Pons (tissue), 1 donor: Measurements from ENCODE around the gene ZNF169.
"Not testable (repeated sequence)": the region's sequence is repeated elsewhere in the genome, so short reads cannot be mapped to it uniquely, and the experiment has no call there.

Experiments
- DNase-seq: peaks from one replicate; pipeline ENCODE4 v3.0.0-alpha.2; 2016; ENCODE audit warnings: low spot score

The ZNF169 gene

DNA sequence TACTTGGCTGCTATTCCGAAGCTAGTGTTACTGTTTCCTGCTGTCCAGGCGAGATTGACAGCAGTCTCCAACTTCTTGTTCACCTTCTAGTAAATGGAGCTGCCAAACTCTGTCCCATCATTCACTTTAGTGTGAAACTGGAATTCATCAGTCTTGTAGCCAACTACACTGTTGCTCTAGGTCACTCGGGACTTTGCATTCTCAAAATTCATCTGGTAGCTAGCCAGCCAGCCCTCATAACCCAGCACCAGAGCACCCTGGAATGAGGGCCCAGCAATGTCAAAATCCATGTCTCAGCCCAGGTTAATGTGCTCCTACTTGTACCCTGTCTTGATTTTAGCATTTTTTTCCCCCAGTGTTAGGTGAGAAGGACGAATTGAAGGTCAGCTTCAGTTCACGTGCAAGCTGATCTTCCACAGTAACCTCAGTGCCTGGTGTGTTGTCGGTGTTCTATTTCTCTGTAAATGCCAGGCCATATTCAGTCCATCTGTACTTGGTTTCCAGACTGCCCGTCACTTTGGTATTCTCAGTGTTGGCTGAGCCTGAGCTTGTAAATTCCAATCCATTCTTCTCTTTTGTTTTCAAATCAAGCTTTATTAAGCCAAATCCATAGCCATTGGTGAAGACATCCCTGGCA, 28.9 kb downstream of the ZNF169 start:
- no peak for DNase-seq

DNA sequence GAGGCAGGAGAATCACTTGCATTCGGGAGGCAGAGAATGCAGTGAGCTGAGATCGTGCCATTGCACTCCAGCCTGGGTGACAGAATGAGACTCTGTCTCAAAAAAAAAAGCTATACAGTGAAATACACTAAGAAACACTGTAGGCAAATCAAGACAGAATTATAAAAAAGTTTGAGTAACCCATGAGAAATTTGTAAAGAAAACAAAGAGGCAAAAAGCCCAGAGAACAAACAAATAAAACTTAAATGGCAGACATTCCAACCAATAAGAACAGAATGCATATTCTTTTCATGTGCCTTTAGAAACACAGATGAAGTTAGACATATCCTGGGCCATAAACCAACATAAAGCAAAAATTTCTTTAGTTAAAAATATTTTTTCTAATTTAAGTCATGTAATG, 30.6 kb downstream of the ZNF169 start:
- no peak for DNase-seq

DNA sequence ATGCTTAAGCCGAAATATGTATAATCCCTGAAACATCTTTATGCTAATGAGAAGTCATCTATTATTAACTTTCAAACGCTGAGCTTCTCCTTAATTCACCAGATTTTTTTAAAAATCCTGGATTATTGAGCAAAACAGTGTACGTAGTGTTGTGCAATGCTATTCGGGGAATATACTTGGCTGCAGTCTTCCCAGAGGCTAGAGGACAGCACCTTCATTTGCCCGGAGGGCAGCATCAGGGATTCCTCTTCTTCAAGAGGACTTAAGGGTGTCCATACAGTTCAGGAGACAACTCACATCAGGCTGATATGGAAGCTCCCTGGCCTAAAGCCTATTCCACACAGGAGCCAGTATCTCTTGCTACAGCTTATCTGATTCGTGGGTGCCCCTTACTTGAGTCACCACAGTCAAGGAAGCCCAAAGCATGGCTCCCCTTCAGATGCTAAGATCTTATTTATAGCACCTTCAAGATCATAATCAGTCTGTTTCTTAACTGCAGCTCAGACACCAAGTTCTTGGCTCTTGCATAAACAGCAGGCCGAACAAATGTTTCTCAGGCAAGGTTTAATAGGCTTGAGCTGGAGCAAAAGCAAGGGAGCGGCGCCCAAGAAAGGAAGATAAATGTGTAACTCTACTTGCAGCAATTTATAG, 40.0 kb downstream of the ZNF169 start:
- DNase-seq, result no peak

DNA sequence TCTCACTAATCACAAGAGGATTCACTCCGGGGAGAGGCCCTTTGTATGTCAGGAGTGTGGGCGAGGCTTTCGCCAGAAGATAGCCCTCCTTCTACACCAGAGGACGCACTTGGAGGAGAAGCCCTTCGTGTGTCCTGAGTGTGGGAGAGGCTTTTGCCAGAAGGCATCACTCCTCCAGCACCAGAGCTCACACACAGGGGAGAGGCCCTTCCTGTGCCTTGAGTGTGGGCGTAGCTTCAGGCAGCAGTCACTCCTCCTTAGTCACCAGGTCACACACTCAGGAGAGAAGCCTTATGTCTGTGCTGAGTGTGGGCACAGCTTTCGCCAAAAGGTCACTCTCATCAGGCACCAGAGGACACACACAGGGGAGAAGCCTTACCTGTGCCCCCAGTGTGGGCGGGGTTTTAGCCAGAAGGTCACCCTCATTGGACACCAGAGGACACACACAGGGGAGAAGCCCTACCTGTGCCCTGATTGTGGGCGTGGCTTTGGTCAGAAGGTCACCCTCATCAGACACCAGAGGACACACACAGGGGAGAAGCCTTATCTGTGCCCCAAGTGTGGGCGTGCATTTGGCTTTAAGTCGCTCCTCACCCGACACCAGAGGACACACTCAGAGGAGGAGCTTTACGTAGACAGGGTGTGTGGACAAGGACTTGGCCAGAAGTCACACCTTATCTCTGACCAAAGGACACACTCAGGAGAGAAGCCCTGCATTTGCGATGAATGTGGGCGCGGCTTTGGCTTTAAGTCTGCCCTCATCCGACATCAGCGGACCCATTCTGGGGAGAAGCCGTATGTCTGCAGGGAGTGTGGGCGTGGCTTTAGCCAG, 41.6 kb downstream of the ZNF169 start:
- DNase-seq, result no peak

DNA sequence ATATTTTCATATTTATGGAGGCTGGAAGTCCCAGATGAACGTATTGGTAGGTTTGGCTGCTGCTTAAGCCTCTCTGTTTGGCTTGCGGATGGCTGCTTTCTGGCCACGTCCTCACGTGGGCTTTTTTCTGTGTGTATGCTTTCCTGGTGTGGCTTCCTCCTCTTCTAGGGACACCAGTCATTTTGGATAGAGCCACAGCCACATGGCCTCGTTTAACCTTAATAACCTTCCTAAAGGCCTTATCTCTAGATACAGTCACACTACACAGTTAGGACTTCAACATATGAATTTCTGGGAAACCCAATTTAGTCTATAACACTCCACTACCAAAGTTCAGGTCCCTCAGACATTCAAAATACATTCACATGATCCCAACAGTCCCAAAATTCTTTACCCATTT, 42.5 kb downstream of the ZNF169 start:
- DNase-seq, result no peak

DNA sequence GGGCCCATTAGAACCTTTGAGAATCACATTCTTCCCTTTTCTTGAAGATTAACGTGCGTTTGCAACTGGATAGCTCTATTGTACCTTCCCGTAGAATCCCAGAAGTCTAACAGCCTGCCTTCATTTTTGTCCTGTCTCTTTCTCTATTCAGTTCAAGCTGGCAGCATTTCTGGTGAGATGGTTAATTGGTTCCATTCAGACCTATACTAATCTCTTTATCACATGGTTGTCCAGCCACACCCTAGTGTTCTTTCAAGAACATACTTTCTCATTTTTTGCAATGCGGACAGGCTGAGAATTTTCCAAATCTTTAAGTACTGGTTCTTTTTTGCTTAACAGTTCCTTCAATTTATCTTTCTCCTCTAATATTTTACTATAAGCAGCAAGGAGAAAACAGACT, 43.3 kb downstream of the ZNF169 start:
- DNase-seq, result no peak

DNA sequence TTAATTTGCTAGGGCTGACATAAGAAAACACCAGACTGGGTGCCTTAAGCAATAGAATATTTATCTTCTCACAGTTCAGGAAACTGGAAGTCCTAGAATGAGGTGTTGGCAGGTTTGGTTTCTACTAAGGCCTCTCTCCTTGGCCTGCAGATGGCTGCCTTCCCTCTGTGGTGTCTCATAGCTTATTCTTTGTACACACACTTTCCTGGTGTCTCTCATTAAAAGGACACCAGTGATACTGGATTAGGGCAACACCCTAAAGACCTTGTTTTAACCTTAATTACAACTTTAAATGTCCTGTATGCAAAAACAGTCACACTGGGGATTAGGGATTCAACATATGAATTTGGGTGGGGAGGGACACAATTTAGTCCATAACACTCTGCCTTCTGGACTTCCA, 44.2 kb downstream of the ZNF169 start:
- DNase-seq, result no peak

DNA sequence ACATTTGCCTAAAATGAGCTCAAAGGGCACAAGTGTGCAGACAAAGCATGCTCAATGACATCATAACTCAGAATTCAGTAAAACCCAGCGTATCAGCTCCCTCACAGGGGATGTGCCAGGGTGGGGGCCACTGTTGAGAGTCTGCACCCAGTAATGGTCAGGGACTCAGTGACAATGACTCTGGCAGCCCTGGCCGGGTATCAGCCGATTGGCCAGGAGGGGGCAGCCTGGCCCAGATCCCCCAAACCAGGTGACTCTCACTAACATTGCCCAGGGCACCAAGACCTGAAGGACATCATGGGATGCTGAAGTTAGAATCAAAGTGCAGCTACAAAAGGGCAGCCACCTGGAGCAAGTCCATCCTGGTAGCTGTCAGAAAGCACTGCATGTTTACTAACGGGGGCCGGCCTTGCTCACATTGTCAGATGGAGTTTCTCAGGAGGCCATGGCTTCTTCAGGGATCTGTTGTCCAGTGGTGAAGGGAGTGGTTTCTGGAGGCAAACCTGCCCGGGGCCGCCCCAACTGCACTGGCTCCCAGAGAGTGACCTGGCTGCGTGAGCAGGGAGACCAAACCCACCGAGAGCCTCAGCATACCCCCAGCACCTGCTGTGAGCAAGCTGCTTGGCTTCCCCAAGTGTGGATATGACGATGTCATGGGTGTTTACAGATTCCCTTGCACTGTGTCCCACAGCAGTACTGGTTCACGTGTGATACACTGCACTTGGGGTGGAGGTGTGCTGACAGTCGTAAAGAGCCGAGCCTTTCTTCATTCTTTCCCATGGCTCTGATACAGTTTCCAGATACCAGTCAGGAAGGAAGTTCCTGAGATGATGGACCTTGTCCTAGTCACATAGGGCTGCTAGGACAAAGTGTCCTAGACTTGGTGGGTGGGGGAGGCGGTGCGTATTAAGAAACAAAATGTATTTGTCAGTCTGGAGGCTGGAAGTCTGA, 56.2 kb downstream of the ZNF169 start:
- not testable (repeated sequence) for DNase-seq

DNA sequence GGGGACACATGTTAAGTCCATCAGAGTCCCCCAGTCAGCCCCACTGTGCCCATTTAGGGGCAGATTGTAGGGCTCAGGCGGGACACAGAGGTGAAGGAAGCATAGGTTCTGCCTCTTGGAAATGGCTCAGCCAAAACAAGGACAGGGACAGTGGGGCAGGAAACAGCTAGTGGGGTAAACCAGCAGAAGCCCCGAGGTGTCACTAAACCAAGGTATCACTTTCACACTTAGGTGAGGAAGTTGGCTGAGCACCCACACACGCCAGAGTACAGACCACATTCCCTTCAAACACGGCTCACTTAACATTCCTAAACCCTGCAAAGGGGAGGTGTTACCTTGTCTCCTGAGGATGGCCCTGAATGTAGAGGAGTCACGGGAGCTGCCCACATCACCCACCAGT, 57.1 kb downstream of the ZNF169 start:
- DNase-seq, result not testable (repeated sequence)

DNA sequence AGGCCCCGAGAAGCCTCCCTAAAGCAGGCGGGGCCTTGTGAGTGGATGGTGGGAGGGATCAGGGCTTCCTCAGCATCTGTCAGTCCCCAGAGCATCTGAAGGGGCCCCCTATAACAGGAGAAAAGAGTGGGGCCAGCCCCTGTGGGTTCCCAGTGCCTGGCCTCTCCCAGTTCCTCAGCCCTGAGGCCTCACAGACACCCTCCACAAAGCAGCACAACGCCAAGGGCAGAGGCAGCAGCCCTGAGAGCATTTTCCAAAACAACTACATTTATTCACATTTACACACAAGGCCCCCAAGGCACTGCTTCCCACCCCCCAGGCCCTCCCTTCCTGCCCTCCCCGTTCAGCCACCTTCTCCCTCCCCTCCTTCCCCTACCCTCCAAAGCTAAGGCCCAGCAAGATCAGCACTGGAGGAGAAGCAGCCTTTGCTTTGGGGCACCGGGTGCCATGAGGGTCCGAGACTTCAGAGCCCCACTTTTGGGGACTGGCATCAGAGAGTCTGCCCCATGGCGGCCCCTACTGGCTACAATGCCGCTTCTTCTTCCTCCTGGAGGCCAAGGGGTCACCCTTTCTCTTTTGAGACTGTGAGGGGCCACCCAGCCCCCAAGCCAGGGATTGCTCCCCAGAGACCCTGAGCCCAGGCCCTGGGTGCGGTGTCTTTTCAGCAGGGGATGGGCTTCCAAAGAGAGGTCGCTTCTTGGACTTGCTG, 59.0 kb downstream of the ZNF169 start:
- not testable (repeated sequence) for DNase-seq

DNA sequence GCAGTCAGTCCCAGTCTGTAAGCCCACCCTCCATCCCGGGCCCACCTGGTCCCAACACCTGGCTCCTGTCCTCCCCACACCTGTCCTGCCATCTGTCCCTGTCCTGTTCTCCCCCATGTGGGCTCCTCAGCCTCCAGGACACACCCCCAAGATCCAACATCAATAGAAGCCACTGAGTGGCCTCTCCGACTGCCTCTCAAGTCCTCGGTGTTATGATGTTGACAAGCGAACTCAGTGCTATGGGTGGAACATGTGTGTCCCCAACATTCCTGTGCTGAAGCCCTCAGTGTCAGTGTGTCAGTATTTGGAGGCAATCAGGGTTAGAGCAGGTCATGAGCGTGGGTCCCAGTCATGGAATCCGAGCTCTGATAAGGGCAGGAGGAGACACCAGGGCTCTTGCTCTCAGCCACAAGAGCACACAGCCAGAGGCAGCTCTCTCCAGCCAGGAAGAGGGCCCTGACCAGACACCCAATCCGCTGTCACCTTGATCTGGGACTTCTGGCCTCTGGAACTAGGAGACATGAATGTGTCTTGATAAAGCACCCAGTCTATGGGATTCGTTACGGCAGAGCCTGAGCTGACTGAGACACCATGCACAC, 63.3 kb downstream of the ZNF169 start:
- not testable (repeated sequence) for DNase-seq

DNA sequence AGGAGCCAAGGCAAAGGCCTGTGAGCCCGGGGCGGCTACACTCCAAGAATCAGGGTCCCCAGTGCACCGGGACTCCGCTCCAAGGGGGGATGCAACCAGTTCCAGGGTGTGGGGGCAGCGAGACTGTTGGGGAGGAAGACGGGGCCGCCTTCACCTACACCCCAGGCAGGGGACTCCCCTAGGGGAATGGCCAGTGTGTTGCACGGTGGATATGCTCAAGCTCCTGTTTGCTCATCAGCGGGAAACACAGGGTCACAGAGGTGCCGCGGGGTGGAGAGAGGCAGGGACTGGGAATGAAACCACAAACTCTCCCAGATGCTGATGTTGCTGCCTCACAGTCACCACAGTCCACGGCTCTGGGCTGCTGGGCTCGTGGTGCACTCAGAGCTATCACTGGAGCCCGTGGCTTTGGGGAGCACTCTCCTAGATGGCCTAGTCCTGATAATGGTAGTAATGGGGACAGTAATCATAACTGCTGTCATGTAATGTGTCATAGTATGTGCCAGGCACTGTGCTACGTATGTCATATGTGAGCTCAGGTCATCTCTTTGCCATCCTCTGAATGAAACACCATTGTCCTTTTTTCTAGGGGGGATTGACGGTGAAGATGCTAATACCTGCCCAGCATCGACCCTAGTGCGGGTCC, 64.2 kb downstream of the ZNF169 start:
- DNase-seq, result not testable (repeated sequence)

DNA sequence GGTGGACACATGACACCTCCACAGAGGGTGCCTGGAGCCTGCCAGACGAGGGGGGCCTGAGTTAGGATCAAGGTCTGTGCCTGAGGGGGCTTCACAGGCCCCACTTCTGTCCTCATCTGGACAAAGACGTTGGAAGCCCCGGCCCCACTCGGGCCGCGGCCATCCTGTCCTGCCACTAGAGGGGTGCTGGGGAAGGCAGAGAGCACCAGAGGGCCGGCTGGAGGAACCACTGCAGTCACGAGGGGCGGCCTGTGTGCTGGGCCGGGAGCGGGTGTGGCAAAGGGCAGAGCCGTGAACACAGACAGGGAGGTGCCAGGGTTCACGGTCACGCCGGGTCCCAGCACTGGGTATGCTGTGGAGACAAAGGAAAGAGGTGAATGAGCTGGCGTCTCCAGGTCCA, 66.5 kb downstream of the ZNF169 start:
- not testable (repeated sequence) for DNase-seq

DNA sequence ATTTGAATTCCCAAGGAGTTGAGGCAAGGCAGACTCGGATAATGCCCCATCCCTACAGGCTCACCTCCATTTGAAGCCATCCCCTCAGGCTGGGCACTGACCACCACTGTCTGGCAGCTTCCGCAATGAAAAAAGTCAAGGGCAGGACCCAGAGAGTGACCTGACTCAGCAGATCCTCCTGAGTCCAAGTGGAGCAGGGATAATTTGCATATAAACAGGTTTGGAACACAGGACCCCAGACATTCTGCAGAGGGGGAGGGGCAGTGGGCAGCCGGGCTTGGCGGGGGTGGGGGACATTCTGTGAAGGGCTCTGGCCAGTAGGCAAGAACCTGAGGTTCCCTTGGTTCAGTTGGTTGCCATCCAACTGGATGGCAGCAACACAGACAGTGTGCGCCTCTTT, 69.4 kb downstream of the ZNF169 start, which contains the start of gene NUTM2F:
TSS of gene NUTM2F (minus strand) at position 101 of the 400 bp plus-strand sequence. CDS start at position 80, 21 bp downstream.
- not testable (repeated sequence) for DNase-seq

DNA sequence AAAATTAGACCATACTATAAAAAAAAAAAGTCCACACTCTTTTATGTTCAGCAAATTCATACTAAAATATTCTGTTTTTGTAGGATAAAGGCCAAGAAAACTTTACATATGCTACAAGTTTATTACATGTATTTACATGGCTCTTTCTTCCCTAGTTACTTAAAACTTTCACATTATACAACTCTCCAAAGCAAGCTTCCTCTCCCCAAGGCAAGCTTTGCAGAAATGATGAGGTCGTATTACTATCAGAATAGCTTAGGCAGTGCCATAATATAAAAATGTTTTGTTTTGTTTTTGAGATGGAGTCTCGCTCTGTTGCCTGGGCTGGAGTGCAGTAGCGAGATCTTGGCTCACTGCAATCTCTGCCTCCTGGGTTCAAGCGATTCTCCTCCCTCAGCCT, 77.3 kb downstream of the ZNF169 start:
- DNase-seq, result not testable (repeated sequence)

DNA sequence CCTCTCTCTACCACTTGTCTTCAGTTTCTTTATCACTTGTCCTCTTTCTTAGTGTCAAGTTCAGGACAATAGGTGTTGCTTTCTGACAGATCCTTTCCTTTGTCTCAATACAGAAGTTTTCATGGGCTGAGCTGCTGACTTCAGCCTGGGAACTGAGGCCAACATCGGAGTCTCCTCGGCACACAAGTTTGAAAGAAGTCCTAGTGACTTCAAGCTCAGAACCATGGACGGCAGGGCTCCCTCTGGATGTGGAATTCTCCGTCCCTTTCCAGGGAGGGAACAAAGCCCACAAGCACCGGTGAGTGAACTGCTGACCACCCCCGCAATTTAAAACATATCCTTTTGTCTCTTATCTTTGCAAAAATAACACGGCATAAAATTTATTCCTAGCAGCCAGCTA, 79.6 kb downstream of the ZNF169 start:
- not testable (repeated sequence) for DNase-seq

DNA sequence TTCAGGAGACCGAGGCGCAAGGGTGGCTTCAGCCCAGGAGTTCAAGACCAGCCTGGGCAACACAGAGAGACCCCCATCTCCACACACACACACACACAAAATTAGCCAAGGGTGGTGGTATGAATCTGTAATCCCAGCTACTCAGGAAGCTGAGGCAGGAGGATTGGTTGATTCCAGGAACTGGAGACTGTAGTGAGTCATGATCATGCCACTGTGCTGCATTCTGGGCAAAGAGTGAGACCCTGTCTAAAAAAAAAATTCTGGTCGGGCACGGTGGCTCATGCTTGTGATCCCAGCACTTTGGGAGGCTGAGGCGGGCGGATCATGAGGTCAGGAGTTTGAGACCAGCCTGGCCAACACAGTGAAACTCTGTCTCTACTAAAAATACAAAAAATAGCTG, 80.6 kb downstream of the ZNF169 start:
- DNase-seq, result not testable (repeated sequence)

DNA sequence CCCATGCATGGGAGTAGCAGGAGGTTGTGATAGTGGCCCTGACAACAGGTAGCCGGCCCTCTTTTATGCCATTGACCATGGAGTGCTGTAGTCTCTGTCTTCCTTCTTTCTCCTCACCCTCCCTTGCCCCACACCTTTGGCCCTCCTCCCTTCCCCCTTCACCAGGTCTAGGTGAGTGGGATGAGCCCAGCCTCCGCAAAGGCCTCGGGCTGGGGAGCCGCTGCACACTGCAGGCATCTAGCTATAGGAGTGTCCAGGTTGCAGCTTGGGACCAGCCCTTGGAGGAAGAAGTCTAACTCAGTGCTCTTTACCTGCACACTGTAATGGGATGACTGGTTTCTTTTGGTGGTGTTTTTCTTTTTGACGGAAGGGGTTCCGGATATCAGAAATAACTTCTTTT, 81.7 kb downstream of the ZNF169 start:
- DNase-seq, result not testable (repeated sequence)

DNA sequence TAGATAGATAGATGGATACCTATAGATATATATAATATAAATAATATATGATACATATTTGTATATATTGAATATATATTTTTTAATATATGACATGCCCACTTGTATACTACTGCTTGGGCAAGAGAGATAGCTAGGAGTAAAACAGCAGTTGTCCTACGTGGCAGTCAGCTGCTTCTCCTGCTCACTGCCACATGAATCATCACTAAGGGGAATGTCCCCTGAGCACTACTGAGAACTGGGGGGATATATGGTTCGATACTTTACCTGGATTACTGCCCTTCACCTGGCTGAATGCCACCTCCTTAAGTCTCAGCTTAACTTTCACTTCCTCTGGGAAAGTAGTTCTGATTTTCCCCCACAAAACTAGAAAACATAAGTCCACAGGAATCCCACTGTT, 82.6 kb downstream of the ZNF169 start:
- DNase-seq, result not testable (repeated sequence)

DNA sequence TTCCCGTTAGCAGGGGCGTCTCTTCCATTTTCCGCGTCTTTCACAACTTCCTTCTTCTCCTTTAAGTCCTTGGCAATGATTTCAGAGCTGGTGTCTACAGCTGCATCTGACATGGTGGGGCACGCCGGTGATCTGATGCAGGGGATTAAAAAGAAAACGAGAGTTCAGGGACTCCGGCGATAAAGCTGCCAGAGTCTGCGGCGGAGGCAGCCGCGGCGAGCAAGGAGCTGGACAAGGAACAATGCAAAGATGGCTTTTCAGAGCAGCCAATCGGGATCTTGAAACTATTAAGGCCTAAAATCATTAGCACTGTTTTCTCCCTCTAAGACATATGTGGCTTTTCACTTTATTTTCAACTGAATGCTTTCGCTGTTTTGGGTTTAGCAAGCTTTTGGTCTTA, 88.4 kb downstream of the ZNF169 start:
- not testable (repeated sequence) for DNase-seq
